Gastroesophageal sphincter (tissue), 4 donors: ENCODE data around the gene LRCH2. TPM values are rescaled to one million over a fixed set of nuclear protein-coding genes. Genes with fewer than 3 reads are reported as not detected.

ENCODE experiments used
- ATAC-seq: fragments of 150-250 bp; one replicate; pipeline ENCODE4 v1.9.1; 2016; ENCODE audit warnings: mild to moderate bottlenecking, moderate library complexity
- H3K27ac ChIP-seq, 4 donors: fragments of 200-600 bp; sonication (generic) in 3 of 4; 1 replicate in 3 of 4; 2 replicates in 1 of 4; pipeline ENCODE4 v1.5.1; 2016 to 2019
- H3K27me3 ChIP-seq: fragments of 200-600 bp; sonication (generic); one replicate; pipeline ENCODE4 v1.5.1; 2019
- H3K36me3 ChIP-seq, 2 donors: fragments of 200-600 bp; sonication (generic); one replicate each; pipeline ENCODE4 v1.5.1; 2019; ENCODE audit warnings: control low read depth in 1 of 2
- H3K4me1 ChIP-seq, 3 donors: fragments of 200-600 bp; sonication (generic); 1 replicate in 2 of 3; 2 replicates in 1 of 3; pipeline ENCODE4 v1.5.1; 2016 to 2019; ENCODE audit warnings: control low read depth in 2 of 3
- H3K4me3 ChIP-seq, 2 donors: fragments of 200-600 bp; sonication (generic); one replicate each; pipeline ENCODE4 v1.5.1; 2019; ENCODE audit warnings: mild to moderate bottlenecking in 1 of 2, moderate library complexity in 1 of 2
- H3K9me3 ChIP-seq, 3 donors: fragments of 200-600 bp; sonication (generic); one replicate each; pipeline ENCODE4 v1.5.1; 2017 to 2019; ENCODE audit warnings: control low read depth in 2 of 3
- CTCF ChIP-seq, 4 experiments: fragments of 200-600 bp in 2 of 4; fragments of 450-650 bp in 2 of 4; sonication (generic) in 1 of 4; IDR thresholded peaks; one replicate each; pipeline ENCODE4 v1.5.1; 2017 to 2019; ENCODE audit warnings: antibody characterized with exemption in 4 of 4, mild to moderate bottlenecking in 2 of 4, moderate library complexity in 2 of 4
- EP300 ChIP-seq: sonication (generic); formaldehyde crosslinking; IDR thresholded peaks from one replicate; pipeline ENCODE4 v1.6.1; 2017; ENCODE audit warnings: antibody characterized with exemption, mild to moderate bottlenecking
- POLR2A ChIP-seq, 2 donors: fragments of 450-650 bp; IDR thresholded peaks; one replicate each; pipeline ENCODE4 v1.6.1; 2017; ENCODE audit warnings: antibody characterized with exemption in 2 of 2, mild to moderate bottlenecking in 2 of 2, moderate library complexity in 1 of 2
- POLR2AphosphoS5 ChIP-seq: sonication (generic); formaldehyde crosslinking; IDR thresholded peaks from one replicate; pipeline ENCODE4 v1.6.1; 2017; ENCODE audit warnings: antibody characterized with exemption
- WGBS, 2 donors: methylation state at CpG; one replicate each; pipeline ENCODE4 v1.1.5; 2018; ENCODE audit warnings: low coverage in 1 of 2; 5-methylcytosine and 5-hydroxymethylcytosine counted together
- total RNA-seq, 4 donors: library from RNA; depleted of rRNA; stranded (reverse); fragments of >200 nt; gene quantifications; one replicate each; pipeline ENCODE4 v1.1.0, GENCODE V29; 2016

LRCH2 gene
- total RNA-seq, 4 donors from 2014 or later, result 10.8 to 17.1 (median 14.5) TPM

DNA sequence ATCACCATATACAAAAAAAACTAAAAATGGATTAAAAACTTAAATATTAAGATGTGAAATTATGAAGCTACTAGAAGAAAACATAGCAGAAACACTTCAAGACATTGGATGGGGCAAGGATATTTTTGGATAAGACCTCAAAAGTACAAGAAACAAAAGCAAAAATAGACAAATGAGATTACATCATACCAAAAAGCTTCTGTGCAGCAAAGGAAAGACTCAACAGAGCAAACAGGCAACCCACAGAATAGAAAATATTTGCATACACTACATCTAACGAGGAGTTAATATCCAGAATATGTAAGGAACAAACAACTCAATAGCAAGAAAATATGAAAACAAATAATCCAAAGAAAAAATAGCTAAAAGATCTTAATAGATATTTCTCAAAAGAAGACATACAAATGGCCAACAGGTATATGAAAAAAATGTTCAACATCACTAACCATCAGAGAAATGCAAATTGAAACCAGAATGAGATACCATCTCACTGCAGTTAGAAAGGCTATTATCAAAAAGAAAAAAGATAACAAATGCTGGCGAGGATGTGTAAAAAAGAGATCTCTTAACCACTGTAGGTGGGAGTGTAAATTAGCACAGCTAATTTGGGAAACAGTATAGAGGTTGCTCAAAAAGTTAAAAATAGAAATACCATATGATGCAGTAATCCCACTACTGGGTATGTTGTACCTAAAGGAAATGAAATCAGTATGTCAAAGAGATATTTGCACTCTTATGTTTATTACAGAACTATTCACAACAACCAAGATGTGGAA is 17.8 kb upstream of the LRCH2 start:
- no peak for ATAC-seq
- Histone ChIP-seq H3K9me3 (no peaks in the 10 kb centered on the region), H3K27me3 (no peaks in the 10 kb centered on the region), H3K27ac (no peak overlapping the region), H3K4me3 (no peak overlapping the region), H3K4me1 (no peaks in the 10 kb centered on the region), H3K36me3 (no peaks in the 10 kb centered on the region)
- WGBS, 2 donors, result 49 to 93% methylated on average over 2 of the region's 2 CpGs
- TF ChIP-seq POLR2A (IDR thresholded peaks at IDR 0.05) (no peak), CTCF (IDR thresholded peaks at IDR 0.05) (no peak), EP300 (no peak), POLR2AphosphoS5 (no peak)

GRCh38 chrX:115237056-115237455 is 3.2 kb upstream of the LRCH2 start:
- no peak overlapping the region for H3K4me3 ChIP-seq
- no peak for ATAC-seq
- H3K27ac ChIP-seq, result no peak overlapping the region
- TF ChIP-seq EP300, result no peak
- H3K27me3 ChIP-seq, result no peaks in the 10 kb centered on the region
- H3K9me3 ChIP-seq, result no peaks in the 10 kb centered on the region
- H3K4me1 ChIP-seq, result peaks cover 0 to 20% (median 0%) of the 10 kb centered on the region in 3 donors
- WGBS, 2 donors, result 58 to 67% methylated on average over 1 of the region's 1 CpG
- no peaks in the 10 kb centered on the region for H3K36me3 ChIP-seq

- Histone ChIP-seq H3K36me3 (no peaks in the 10 kb centered on the region), H3K27ac (no peak overlapping the region), H3K27me3 (no peaks in the 10 kb centered on the region), H3K4me3 (no peak overlapping the region), H3K4me1 (peaks cover 0 to 25% (median 0%) of the 10 kb centered on the region in 3 donors), H3K9me3 (no peaks in the 10 kb centered on the region)
- TF ChIP-seq POLR2AphosphoS5 (peak; percentile 14), CTCF (IDR thresholded peaks at IDR 0.05) (no peak), EP300 (no peak), POLR2A (IDR thresholded peaks at IDR 0.05) (no peak)
- ATAC-seq, result no peak
Observed at GRCh38 chrX:115236560-115236959, 2.7 kb upstream of the LRCH2 start.

DNA sequence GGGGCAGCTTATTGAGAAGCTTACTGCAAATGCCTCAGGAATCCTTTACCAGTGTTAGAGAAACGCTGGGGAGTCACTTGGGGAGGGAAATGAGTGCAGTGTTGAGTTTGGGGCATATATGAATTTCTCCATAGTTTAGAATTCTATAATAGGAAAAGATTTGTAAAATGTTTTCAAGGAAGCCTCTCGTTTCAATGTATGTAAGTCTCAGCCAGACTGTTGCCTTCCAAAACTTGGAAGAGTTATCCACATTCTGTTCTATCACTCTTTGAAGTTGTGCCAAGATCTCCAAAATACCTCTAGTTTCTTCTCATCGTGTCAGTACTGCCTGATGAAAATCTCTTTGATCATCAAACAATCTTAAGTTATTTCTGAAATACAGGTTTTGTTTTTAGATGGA is 565 bp upstream of the LRCH2 start:
- Histone ChIP-seq H3K27me3 (no peaks in the 10 kb centered on the region), H3K9me3 (no peaks in the 10 kb centered on the region), H3K4me1 (peaks cover 0 to 42% (median 0%) of the 10 kb centered on the region in 3 donors), H3K36me3 (no peaks in the 10 kb centered on the region), H3K27ac (peak overlapping the region; percentile 18 to 85 (median 79)), H3K4me3 (peak overlapping the region; percentile 71 to 99)
- WGBS, 2 donors, result 0 to 32% methylated on average over 2 to 3 of the region's 3 CpGs
- no peak for ATAC-seq
- TF ChIP-seq POLR2A (IDR thresholded peaks at IDR 0.05), result no peak
- no peak for TF ChIP-seq EP300
- no peak for TF ChIP-seq CTCF (IDR thresholded peaks at IDR 0.05)
- TF ChIP-seq POLR2AphosphoS5, result no peak

DNA sequence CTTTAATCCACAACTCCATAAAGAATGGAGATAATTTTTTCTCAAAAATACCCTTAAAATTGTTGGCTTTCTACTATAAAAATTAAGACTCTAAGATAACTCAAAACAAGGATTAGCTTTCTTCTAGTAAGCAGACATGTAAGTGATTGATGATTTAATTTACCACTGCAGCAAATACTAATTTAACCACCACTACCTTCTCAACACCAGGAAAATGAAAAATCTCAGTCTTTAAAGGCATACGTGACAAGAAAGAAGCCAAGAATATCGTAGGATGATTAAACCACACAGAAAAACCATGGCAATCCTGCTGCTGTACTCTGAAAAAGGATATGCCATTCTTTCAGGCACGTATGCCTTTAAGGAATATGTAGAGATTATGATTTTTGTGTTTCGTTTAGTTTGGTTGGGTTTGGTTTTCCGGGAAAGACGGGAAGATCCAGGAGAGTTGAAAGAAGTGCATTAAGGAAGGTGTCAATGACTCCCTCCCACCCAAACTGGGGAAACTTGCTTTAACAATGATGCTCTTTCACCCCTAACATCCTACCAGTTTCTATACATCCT is 881 bp downstream of the LRCH2 start:
- ATAC-seq, result no peak
- no peaks in the 10 kb centered on the region for H3K36me3 ChIP-seq
- H3K27ac ChIP-seq, result peak overlapping the region; percentile 60 to 85 (median 79)
- H3K4me1 ChIP-seq, result peaks cover 0 to 42% (median 0%) of the 10 kb centered on the region in 3 donors
- H3K27me3 ChIP-seq, result no peaks in the 10 kb centered on the region
- peak overlapping the region; percentile 71 to 99 for H3K4me3 ChIP-seq
- no peaks in the 10 kb centered on the region for H3K9me3 ChIP-seq
- WGBS, 2 donors, result 0 to 22% methylated on average over 6 of the region's 6 CpGs
- TF ChIP-seq CTCF (IDR thresholded peaks at IDR 0.05) (no peak), POLR2A (IDR thresholded peaks at IDR 0.05) (no peak), EP300 (no peak), POLR2AphosphoS5 (no peak)
